Measurements from ENCODE around the gene NT5DC3.

GRCh38 chr12:103816663-103817062, 24.4 kb downstream of the NT5DC3 start:
- TF ChIP-seq CTCF (IDR thresholded peaks at IDR 0.05) (no peak), POLR2A (IDR thresholded peaks at IDR 0.05) (no peak)
